K562 treated with DMSO at 1 percent for 4 hours (cell line): Measurements from ENCODE around the gene SHC3. TPM values are rescaled to one million over a fixed set of nuclear protein-coding genes. Genes with fewer than 3 reads are reported as not detected.

Experiments used
- total RNA-seq: library from RNA; unstranded; fragments of 300-600 nt; gene quantifications from 2 replicates; pipeline ENCODE4 v1.2.3, GENCODE V29; 2022; ENCODE audit not compliant: insufficient read depth

SHC3 gene
- total RNA-seq, result not detected in 2 replicates

GRCh38 chr9:89177944-89178829 lies at the start of gene SHC3:
Gene SHC3 (minus strand): TSS chr9:89178818. CDS start chr9:89178460, 358 bp downstream.

GRCh38 chr9:88991066-88992034 lies 187.3 kb downstream of the SHC3 start, which contains the start of gene S1PR3:
Gene S1PR3 (plus strand): TSS chr9:88991468. CDS start chr9:89001201, 9,733 bp downstream.

Other genes with a start within 250 kb of the SHC3 start
- 0.77 and 2.0 TPM in 2 replicates for gene S1PR3, start 187.3 kb downstream of the SHC3 start, total RNA-seq
- gene CKS2, start 132.4 kb upstream of the SHC3 start, total RNA-seq, result 231 and 256 TPM in 2 replicates
- gene SECISBP2, start 139.7 kb upstream of the SHC3 start, total RNA-seq, result 12.7 and 17.7 TPM in 2 replicates